ENCODE results near the gene FAM174C. TPM values are rescaled to one million over a fixed set of nuclear protein-coding genes. Genes with fewer than 3 reads are reported as not detected.

Gene FAM174C
- total and polyA plus RNA-seq, 2 of the 8 experiments (the other 6 are each of a cell fraction or from before 2014, with no cell fraction given), result 44.5 to 125 TPM

GRCh38 chr19:1262623-1263123 is 12.7 kb upstream of the FAM174C start:
- H3K27ac ChIP-seq (ENCODE audit: low read depth, low read length), result no peak overlapping the region
- no peak for FAIRE-seq
- CTCF ChIA-PET (ENCODE audit: partially characterized antibody), result interaction anchor here (0.8 to 15.9 kb wide), 6 partner anchors 9 to 237 kb away, joined by 3 to 212 read pairs (median 3); partner anchors contain the start of genes ATP5F1D and CNN2
- TF ChIP-seq POLR2A (IDR thresholded peaks at IDR 0.05; ENCODE audit: control extremely low read depth in 1 of 2, low read depth in 2 of 2, low read length in 2 of 2), result peak in 1 of 2 experiments; percentile 53; a peak in 1 of 3 replicates
- no peak for TF ChIP-seq RXRA (IDR thresholded peaks at IDR 0.05; ENCODE audit: insufficient read depth, low read depth, low read length)
- no peak for TF ChIP-seq KDM4A (IDR thresholded peaks at IDR 0.05; ENCODE audit: low read depth, low read length, severe bottlenecking)
- TF ChIP-seq TEAD4 (IDR thresholded peaks at IDR 0.05; ENCODE audit: low read depth, low read length), result peak; percentile 87
- TF ChIP-seq SP1 (IDR thresholded peaks at IDR 0.05; ENCODE audit: low read depth, low read length), result peak; percentile 64; the same call in 1 of the 2 replicates
- TF ChIP-seq ASH2L (IDR thresholded peaks at IDR 0.05; ENCODE audit: low read length), result no peak
- TF ChIP-seq EGR1 (IDR thresholded peaks at IDR 0.05; ENCODE audit: borderline replicate concordance, low read depth, low read length), result peak; percentile 97
- no peak for TF ChIP-seq SAP30 (IDR thresholded peaks at IDR 0.05; ENCODE audit: insufficient read depth, insufficient replicate concordance, low read length)
- no peak for TF ChIP-seq CBX5 (IDR thresholded peaks at IDR 0.05; ENCODE audit: low read depth, low read length)
- TF ChIP-seq TAF7 (optimal IDR thresholded peaks at IDR 0.05; ENCODE audit: borderline replicate concordance, low read depth, low read length), result peak; percentile 29
- peak; percentile 41 for TF ChIP-seq CTBP2 (IDR thresholded peaks at IDR 0.05; ENCODE audit: borderline replicate concordance, insufficient read depth, insufficient read length, low read length)
- no peak for TF ChIP-seq TBP (IDR thresholded peaks at IDR 0.05; ENCODE audit: low read depth, low read length)

More at GRCh38 chr19:1262623-1263123, 12.7 kb upstream of the FAM174C start:
- H3K4me2 ChIP-seq (ENCODE audit: insufficient read depth in 1 of 2, low read depth in 2 of 2, low read length in 2 of 2), result peak overlapping the region; percentile 83 to 94
- no peak overlapping the region; the same call in 1 of the 2 replicates for H2BK15ac ChIP-seq (ENCODE audit: low read length)
- H3K9ac ChIP-seq (replicated peaks in 1 of 4; ENCODE audit: extremely low read depth in 1 of 4, low read depth in 3 of 4, low read length in 3 of 4), result no peak overlapping the region; a peak in 2 of 7 replicates
- peaks cover 0 to 7% (median 4%) of the 10 kb centered on the region in 4 experiments; a peak in 4 of 7 replicates for H3K27me3 ChIP-seq (replicated peaks in 1 of 4; ENCODE audit: control insufficient read depth in 3 of 4, extremely low read depth in 1 of 4, insufficient read depth in 3 of 4, low read length in 3 of 4)
- H3K18ac ChIP-seq (ENCODE audit: extremely low read depth, low read length), result peak overlapping the region; percentile 32; the same call in 1 of the 2 replicates
- H3K4me1 ChIP-seq (replicated peaks in 1 of 4; ENCODE audit: control insufficient read depth in 3 of 4, insufficient read depth in 4 of 4, low read length in 3 of 4), result peaks cover 0 to 65% (median 42%) of the 10 kb centered on the region in 4 experiments; a peak in 6 of 7 replicates
- H2AK5ac ChIP-seq (ENCODE audit: low read depth, low read length), result no peak overlapping the region
- H2BK120ac ChIP-seq (replicated peaks; ENCODE audit: low read depth, low read length), result no peak overlapping the region
- H3K79me1 ChIP-seq (ENCODE audit: low read depth, low read length), result no peaks in the 10 kb centered on the region
- no peaks in the 10 kb centered on the region for H3K9me3 ChIP-seq (ENCODE audit: insufficient read depth in 2 of 2, low read depth in 1 of 2, low read length in 1 of 2)
- H3K4me3 ChIP-seq (ENCODE audit: extremely low read depth in 1 of 4, insufficient read depth in 2 of 4, low read depth in 3 of 4, low read length in 4 of 4), result peak overlapping the region in 3 of 4 experiments; percentile 5 to 77 (median 55); a peak in 5 of 8 replicates
- H3K36me3 ChIP-seq (ENCODE audit: control insufficient read depth in 2 of 4, insufficient read depth in 4 of 4, low read length in 3 of 4), result peaks cover 0 to 8% (median 0%) of the 10 kb centered on the region in 4 experiments; a peak in 2 of 8 replicates
- no peak overlapping the region; the same call in 1 of the 2 replicates for H4K8ac ChIP-seq (ENCODE audit: extremely low read depth, insufficient read depth, low read length)
- peak overlapping the region; percentile 96; the same call in 1 of the 2 replicates for H2BK12ac ChIP-seq (ENCODE audit: low read depth, low read length)
- peaks cover 32% of the 10 kb centered on the region; the same call in 1 of the 2 replicates for H3K23me2 ChIP-seq (ENCODE audit: low read depth, low read length)
- DNase-seq (ENCODE audit: low read depth in 1 of 2, low spot score in 2 of 2), result no peak
- 67% methylated on average over 6 of the region's 21 CpGs; no CpG with 5 or more reads in 1 of the 2 experiments for WGBS, 2 experiments (ENCODE audit: extremely low coverage in 1 of 2, insufficient coverage in 1 of 2, insufficient read length in 1 of 2, insufficient replicate concordance in 2 of 2, low coverage in 1 of 2, low lambda C conversion rate in 2 of 2, missing lambda C conversion rate in 1 of 2)
- POLR2A ChIA-PET (ENCODE audit: partially characterized antibody), result interaction anchor here (1.0 to 19.4 kb wide), 5 partner anchors 8 to 62 kb away, joined by 3 to 456 read pairs (median 331); partner anchors contain the start of genes ATP5F1D, CBARP, FAM174C and MIDN
- no peak overlapping the region for H3K14ac ChIP-seq (ENCODE audit: insufficient read length)
- peak overlapping the region; percentile 88; the same call in 1 of the 2 replicates for H2BK5ac ChIP-seq (ENCODE audit: low read depth, low read length)
- H3K56ac ChIP-seq (replicated peaks; ENCODE audit: insufficient read length, low read depth, low read length), result peak overlapping the region; percentile 59
- H3K4ac ChIP-seq (replicated peaks; ENCODE audit: insufficient read length, low read depth, low read length), result peak overlapping the region; percentile 44
- H4K20me1 ChIP-seq (replicated peaks in 1 of 2; ENCODE audit: control insufficient read depth in 1 of 2, insufficient read depth in 2 of 2, low read length in 2 of 2), result peaks cover 2 to 9% of the 10 kb centered on the region in 2 experiments
- no peak overlapping the region for H3K23ac ChIP-seq (ENCODE audit: insufficient read length)
- H2AFZ ChIP-seq (ENCODE audit: low read length), result no peak overlapping the region
- no peak overlapping the region for H4K5ac ChIP-seq (ENCODE audit: insufficient read length, low read depth, low read length)
- peak overlapping the region; percentile 85 for H4K91ac ChIP-seq (replicated peaks; ENCODE audit: insufficient read length, low read length)
- H2BK20ac ChIP-seq (ENCODE audit: low read length), result 0 out of 2 replicates have a peak overlapping the region, but pooled peaks have one; percentile 43
- H3K79me2 ChIP-seq (ENCODE audit: control insufficient read depth in 1 of 2, insufficient read depth in 2 of 2, low read length in 2 of 2), result no peaks in the 10 kb centered on the region

All from H1 (cell line).